Endothelial cell of umbilical vein (primary cell): ENCODE data around the gene FOXP4.

Experiments
- CTCF ChIP-seq, 2 donors: IDR thresholded peaks; 1 replicate in 1 of 2; 2 replicates in 1 of 2; pipeline ENCODE4 v1.5.1; 2011; ENCODE audit warnings: low read length in 2 of 2, mild to moderate bottlenecking in 2 of 2, moderate library complexity in 2 of 2, control low read depth in 1 of 2, inconsistent platforms in 1 of 2, low read depth in 1 of 2; ENCODE audit not compliant: insufficient read depth in 1 of 2; ENCODE audit errors: extremely low read depth in 1 of 2
- POLR2AphosphoS5 ChIP-seq: IDR thresholded peaks from 2 replicates; pipeline ENCODE4 v1.6.1; 2012; ENCODE audit warnings: low read depth, mild to moderate bottlenecking, control low read depth, low read length, moderate library complexity; ENCODE audit not compliant: insufficient read depth

GRCh38 chr6:41531016-41531415 lies 15.2 kb upstream of the FOXP4 start:
- TF ChIP-seq CTCF (IDR thresholded peaks at IDR 0.05; ENCODE audit: extremely low read depth in 1 of 2, insufficient read depth in 1 of 2, low read depth in 1 of 2, low read length in 2 of 2) (no peak), POLR2AphosphoS5 (no peak)
